ENCODE results near the gene FOXP1.

Gene FOXP1

GRCh38 chr3:71045212-71045916 is 538.2 kb downstream of the FOXP1 start:
- Mint-ChIP-seq H3K36me3 (ENCODE audit: insufficient read depth) (peaks cover 61% of the 10 kb centered on the region), H3K9me3 (no peaks in the 10 kb centered on the region), H3K4me3 (no peak overlapping the region), H3K4me1 (ENCODE audit: low read depth in 2 of 2) (peaks cover 19 to 63% of the 10 kb centered on the region in 2 donors), H3K27me3 (no peaks in the 10 kb centered on the region), H3K27ac (peak overlapping the region in 1 of 2 donors; percentile 83)
- no peak for DNase-seq
- no peak for ATAC-seq (replicated peaks)

DNA sequence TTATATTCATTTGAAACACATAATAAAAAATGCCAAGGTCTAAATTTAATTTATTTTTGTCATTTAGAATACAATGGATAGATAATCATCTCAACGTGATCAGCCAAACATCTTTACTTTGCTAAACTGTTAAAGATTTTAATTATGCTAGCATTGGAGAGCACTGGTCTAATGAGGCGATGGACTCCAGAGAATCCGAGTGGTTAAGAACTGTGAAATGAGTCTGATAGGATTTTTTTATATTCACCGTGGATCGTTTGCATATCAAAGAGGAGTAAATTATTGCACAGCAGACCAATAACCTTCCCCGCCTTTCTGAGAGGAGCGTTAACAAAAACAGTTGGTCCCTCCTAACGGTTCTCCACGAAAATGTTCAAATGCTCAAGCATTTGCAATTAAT is 540.8 kb downstream of the FOXP1 start:
- Mint-ChIP-seq H3K27ac (peak overlapping the region in 1 of 2 donors; percentile 75), H3K36me3 (ENCODE audit: insufficient read depth) (peaks cover 61% of the 10 kb centered on the region), H3K27me3 (no peaks in the 10 kb centered on the region), H3K4me1 (ENCODE audit: low read depth in 2 of 2) (peaks cover 18 to 63% of the 10 kb centered on the region in 2 donors), H3K9me3 (no peaks in the 10 kb centered on the region), H3K4me3 (no peak overlapping the region)
- DNase-seq (no peak), ATAC-seq (replicated peaks) (no peak)

DNA sequence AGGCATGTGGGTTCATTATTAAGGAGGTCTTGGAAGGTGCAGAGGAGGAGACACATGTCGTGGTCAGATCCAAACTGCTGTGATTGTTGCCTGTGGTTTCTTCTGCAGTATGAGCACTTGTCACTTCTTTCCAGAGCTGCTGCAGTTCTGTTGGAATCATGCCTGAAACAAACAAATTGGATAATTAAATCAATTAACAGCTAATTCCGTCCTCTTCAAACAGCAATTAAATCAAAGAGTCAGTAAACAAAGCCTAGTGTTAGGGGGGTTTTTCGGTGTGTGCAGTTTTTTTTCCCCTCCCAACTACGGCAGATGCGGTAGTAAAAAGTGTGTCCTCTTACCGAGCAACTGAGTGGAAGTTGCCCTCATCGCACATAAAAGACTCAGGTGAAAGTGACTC is 542.2 kb downstream of the FOXP1 start:
- no peaks in the 10 kb centered on the region for H3K9me3 Mint-ChIP-seq
- ATAC-seq (replicated peaks) (no peak), DNase-seq (no peak)
- no peaks in the 10 kb centered on the region for H3K27me3 Mint-ChIP-seq
- H3K27ac Mint-ChIP-seq: peak overlapping the region in 1 of 2 donors; percentile 68
- peaks cover 54% of the 10 kb centered on the region for H3K36me3 Mint-ChIP-seq (ENCODE audit: insufficient read depth)
- peaks cover 17 to 71% of the 10 kb centered on the region in 2 donors for H3K4me1 Mint-ChIP-seq (ENCODE audit: low read depth in 2 of 2)
- no peak overlapping the region for H3K4me3 Mint-ChIP-seq

- DNase-seq: no peak
- Mint-ChIP-seq H3K36me3 (ENCODE audit: insufficient read depth) (peaks cover 47% of the 10 kb centered on the region), H3K4me3 (peak overlapping the region; percentile 43 to 51), H3K27me3 (no peaks in the 10 kb centered on the region), H3K9me3 (no peaks in the 10 kb centered on the region), H3K27ac (peak overlapping the region; percentile 65 to 91), H3K4me1 (ENCODE audit: low read depth in 2 of 2) (peaks cover 25 to 65% of the 10 kb centered on the region in 2 donors)
- peak; percentile 73 for ATAC-seq (replicated peaks)
Measured at GRCh38 chr3:71039332-71039731, 544.2 kb downstream of the FOXP1 start.

GRCh38 chr3:71037775-71038174 is 545.8 kb downstream of the FOXP1 start:
- Mint-ChIP-seq H3K27ac (no peak overlapping the region), H3K36me3 (ENCODE audit: insufficient read depth) (peaks cover 48% of the 10 kb centered on the region), H3K27me3 (no peaks in the 10 kb centered on the region), H3K4me1 (ENCODE audit: low read depth in 2 of 2) (peaks cover 34 to 66% of the 10 kb centered on the region in 2 donors), H3K4me3 (no peak overlapping the region), H3K9me3 (no peaks in the 10 kb centered on the region)
- ATAC-seq (replicated peaks): no peak
- DNase-seq: no peak

DNA sequence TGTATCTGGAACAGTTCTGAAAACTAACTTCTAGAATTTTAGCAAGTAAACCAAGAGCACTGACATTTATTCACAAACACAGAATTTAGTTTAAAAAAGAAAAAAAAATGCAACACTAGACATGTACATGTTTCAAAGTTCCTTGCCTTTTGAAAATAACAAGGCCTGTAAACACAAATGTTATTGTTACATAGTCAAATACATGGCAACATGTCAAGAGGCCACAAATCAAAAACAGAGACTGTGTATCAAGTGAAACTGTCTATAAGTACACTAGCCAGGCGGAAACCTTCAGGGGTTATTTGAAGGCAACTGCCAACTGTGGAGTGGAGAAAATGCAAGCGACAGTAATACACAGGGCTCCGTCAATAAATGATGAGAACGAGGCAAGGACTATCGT is 547.6 kb downstream of the FOXP1 start:
- H3K27me3 Mint-ChIP-seq: no peaks in the 10 kb centered on the region
- DNase-seq (no peak), ATAC-seq (replicated peaks) (no peak)
- peak overlapping the region; percentile 35 to 66 for H3K27ac Mint-ChIP-seq
- H3K36me3 Mint-ChIP-seq (ENCODE audit: insufficient read depth): peaks cover 38% of the 10 kb centered on the region
- peaks cover 41 to 76% of the 10 kb centered on the region in 2 donors for H3K4me1 Mint-ChIP-seq (ENCODE audit: low read depth in 2 of 2)
- no peaks in the 10 kb centered on the region for H3K9me3 Mint-ChIP-seq
- H3K4me3 Mint-ChIP-seq: no peak overlapping the region

DNA sequence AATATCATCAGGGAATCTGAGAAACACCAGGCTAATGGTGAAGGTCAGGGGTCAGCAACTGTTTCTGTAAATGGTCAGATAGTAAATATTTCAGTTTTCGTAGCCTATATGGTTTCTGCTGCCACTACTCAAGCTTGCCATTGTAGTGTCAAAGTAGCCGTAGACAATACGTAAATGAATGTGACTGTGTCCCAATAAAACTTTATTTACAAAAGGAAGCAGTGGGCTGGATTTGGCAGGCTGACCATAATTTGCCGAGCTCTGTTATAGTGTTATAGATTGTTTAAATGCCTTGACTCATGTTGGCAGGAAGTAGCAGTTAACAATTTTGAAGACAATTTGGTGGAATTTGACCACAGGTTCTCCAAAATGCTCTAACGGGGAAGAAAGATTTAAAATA is 548.2 kb downstream of the FOXP1 start:
- Mint-ChIP-seq H3K9me3 (no peaks in the 10 kb centered on the region), H3K27ac (peak overlapping the region; percentile 35 to 66), H3K27me3 (no peaks in the 10 kb centered on the region), H3K4me1 (ENCODE audit: low read depth in 2 of 2) (peaks cover 43 to 76% of the 10 kb centered on the region in 2 donors), H3K4me3 (no peak overlapping the region), H3K36me3 (ENCODE audit: insufficient read depth) (peaks cover 34% of the 10 kb centered on the region)
- ATAC-seq (replicated peaks): no peak
- no peak for DNase-seq

GRCh38 chr3:71033681-71034220 is 549.8 kb downstream of the FOXP1 start:
- no peak overlapping the region for H3K4me3 Mint-ChIP-seq
- no peaks in the 10 kb centered on the region for H3K9me3 Mint-ChIP-seq
- H3K4me1 Mint-ChIP-seq (ENCODE audit: low read depth in 2 of 2): peaks cover 39 to 68% of the 10 kb centered on the region in 2 donors
- H3K36me3 Mint-ChIP-seq (ENCODE audit: insufficient read depth): peaks cover 26% of the 10 kb centered on the region
- peak overlapping the region; percentile 38 to 81 for H3K27ac Mint-ChIP-seq
- no peaks in the 10 kb centered on the region for H3K27me3 Mint-ChIP-seq
- no peak for DNase-seq
- ATAC-seq (replicated peaks): no peak

DNA sequence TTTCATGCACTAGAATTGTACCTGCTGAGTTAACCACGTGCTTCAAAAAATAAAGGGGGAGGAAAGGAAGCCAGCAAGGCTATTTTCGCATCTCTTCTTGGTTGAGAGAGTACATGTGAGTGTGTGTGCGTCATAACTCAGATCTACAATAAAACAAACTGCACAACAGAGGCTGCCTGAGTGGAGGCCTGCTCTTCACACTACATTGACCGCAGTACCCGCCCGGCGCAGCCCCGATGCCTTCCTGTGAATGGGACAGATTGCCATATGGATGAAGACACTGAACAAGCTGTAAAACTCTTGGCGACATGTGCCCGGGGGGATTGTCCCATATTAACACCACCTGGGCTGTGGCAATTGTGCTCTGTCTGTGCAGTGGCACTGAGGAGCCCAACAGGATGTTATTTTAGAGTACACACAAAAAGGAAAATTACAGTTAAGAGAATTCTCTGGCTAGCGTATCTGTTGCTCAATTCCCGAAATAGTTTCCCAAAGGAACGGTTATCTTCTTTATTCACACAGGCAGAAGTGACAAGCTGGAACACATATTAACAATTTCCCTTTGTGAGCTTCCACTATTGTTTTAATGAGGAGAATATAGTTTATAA is 551.5 kb downstream of the FOXP1 start:
- Mint-ChIP-seq H3K4me1 (ENCODE audit: low read depth in 2 of 2) (peaks cover 38 to 67% of the 10 kb centered on the region in 2 donors), H3K4me3 (no peak overlapping the region), H3K9me3 (no peaks in the 10 kb centered on the region), H3K27ac (peak overlapping the region; percentile 44 to 64), H3K36me3 (ENCODE audit: insufficient read depth) (peaks cover 25% of the 10 kb centered on the region), H3K27me3 (no peaks in the 10 kb centered on the region)
- ATAC-seq (replicated peaks): peak; percentile 51
- DNase-seq: no peak

GRCh38 chr3:71031181-71031580 is 552.3 kb downstream of the FOXP1 start:
- no peak for ATAC-seq (replicated peaks)
- no peak overlapping the region for H3K4me3 Mint-ChIP-seq
- no peaks in the 10 kb centered on the region for H3K9me3 Mint-ChIP-seq
- H3K27ac Mint-ChIP-seq: peak overlapping the region; percentile 44 to 64
- peaks cover 28% of the 10 kb centered on the region for H3K36me3 Mint-ChIP-seq (ENCODE audit: insufficient read depth)
- H3K4me1 Mint-ChIP-seq (ENCODE audit: low read depth in 2 of 2): peaks cover 43 to 66% of the 10 kb centered on the region in 2 donors
- DNase-seq: no peak
- no peaks in the 10 kb centered on the region for H3K27me3 Mint-ChIP-seq

GRCh38 chr3:71030748-71031147 is 552.8 kb downstream of the FOXP1 start:
- Mint-ChIP-seq H3K4me1 (ENCODE audit: low read depth in 2 of 2) (peaks cover 43 to 64% of the 10 kb centered on the region in 2 donors), H3K4me3 (no peak overlapping the region), H3K36me3 (ENCODE audit: insufficient read depth) (peaks cover 26% of the 10 kb centered on the region), H3K9me3 (no peaks in the 10 kb centered on the region), H3K27ac (peak overlapping the region; percentile 44 to 64), H3K27me3 (no peaks in the 10 kb centered on the region)
- no peak for ATAC-seq (replicated peaks)
- DNase-seq: no peak

DNA sequence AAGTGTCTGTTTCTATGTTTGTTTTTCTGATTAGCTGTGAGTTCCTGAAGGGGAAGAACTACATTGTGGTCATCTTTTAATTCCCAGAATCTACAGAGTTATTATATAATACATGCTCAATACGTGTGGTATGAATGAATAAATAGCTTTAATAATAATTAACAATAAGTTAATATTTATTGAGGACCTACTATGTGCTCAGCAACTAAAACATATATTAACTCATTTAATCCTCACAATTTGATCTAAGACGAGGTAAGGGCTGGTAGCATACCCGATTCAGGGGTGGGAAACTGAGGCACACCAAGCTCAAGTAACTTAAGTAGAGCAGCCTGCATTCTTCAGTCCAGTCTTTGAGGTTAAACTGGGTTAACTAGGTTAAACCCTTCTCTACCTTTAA is 553.8 kb downstream of the FOXP1 start:
- DNase-seq (no peak), ATAC-seq (replicated peaks) (no peak)
- no peaks in the 10 kb centered on the region for H3K9me3 Mint-ChIP-seq
- peaks cover 43 to 69% of the 10 kb centered on the region in 2 donors for H3K4me1 Mint-ChIP-seq (ENCODE audit: low read depth in 2 of 2)
- peak overlapping the region in 1 of 2 donors; percentile 64 for H3K27ac Mint-ChIP-seq
- no peaks in the 10 kb centered on the region for H3K27me3 Mint-ChIP-seq
- H3K36me3 Mint-ChIP-seq (ENCODE audit: insufficient read depth): peaks cover 21% of the 10 kb centered on the region
- H3K4me3 Mint-ChIP-seq: no peak overlapping the region

DNA sequence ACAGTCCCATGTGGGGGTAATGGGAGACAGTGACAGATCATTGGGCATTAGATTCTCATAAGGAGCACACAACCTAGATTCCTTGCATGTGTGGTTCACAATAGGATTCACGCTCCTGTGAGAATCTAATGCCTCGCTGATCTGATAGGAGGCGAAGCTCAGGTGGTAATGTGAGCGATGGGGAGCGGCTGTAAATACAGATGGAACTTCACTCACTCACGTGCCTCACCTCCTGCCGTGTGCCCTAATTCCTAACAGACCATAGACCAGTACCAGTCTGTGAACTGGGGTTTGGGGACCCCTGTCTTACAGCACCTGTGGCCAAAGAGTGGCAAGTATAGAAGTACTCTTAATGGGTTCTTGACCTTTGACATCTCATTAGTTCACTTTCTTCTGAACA is 554.7 kb downstream of the FOXP1 start:
- Mint-ChIP-seq H3K9me3 (no peaks in the 10 kb centered on the region), H3K27me3 (no peaks in the 10 kb centered on the region), H3K36me3 (ENCODE audit: insufficient read depth) (peaks cover 19% of the 10 kb centered on the region), H3K4me3 (no peak overlapping the region), H3K27ac (peak overlapping the region in 1 of 2 donors; percentile 64), H3K4me1 (ENCODE audit: low read depth in 2 of 2) (peaks cover 41 to 74% of the 10 kb centered on the region in 2 donors)
- no peak for DNase-seq
- ATAC-seq (replicated peaks): no peak

DNA sequence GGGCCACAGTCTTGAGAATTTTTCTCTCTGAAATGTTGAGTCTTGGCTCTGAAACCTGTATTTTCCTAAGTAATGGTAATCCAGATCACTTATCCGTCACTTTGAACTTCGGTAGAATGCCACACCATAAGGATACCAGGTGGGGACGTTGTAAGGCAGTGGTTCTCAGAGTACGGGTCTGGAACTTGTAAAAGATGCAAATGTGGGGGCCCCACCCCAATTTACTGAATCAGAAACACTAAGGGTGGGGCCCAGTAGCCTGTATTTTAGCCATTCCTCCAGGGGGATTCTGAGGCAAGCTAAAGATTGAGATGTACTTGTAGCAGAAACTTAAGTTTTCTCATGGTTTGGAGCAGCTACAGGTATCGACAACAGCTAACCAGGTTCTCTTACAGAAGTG is 555.3 kb downstream of the FOXP1 start:
- H3K4me1 Mint-ChIP-seq (ENCODE audit: low read depth in 2 of 2): peaks cover 38 to 75% of the 10 kb centered on the region in 2 donors
- H3K27ac Mint-ChIP-seq: peak overlapping the region in 1 of 2 donors; percentile 64
- ATAC-seq (replicated peaks) (no peak), DNase-seq (no peak)
- peaks cover 19% of the 10 kb centered on the region for H3K36me3 Mint-ChIP-seq (ENCODE audit: insufficient read depth)
- no peak overlapping the region for H3K4me3 Mint-ChIP-seq
- no peaks in the 10 kb centered on the region for H3K27me3 Mint-ChIP-seq
- H3K9me3 Mint-ChIP-seq: no peaks in the 10 kb centered on the region
